HepG2 (cell line): ENCODE data around the gene FGF21. TPM values are rescaled to one million over a fixed set of nuclear protein-coding genes. Genes with fewer than 3 reads are reported as not detected.

Source experiments
- ATAC-seq: fragments of 200-7000 bp; cut with Tn5 transposase; 3 replicates; pipeline ENCODE4 v1.9.1; 2020; ENCODE audit warnings: mild to moderate bottlenecking, moderate library complexity
- BruUV-seq: library from RNA; stranded (reverse); fragments of 400-500 nt; replicated peaks from 2 replicates; lab custom pipeline; 2021; lab: Mats Ljungman, UMichigan
- CTCF ChIA-PET: fragments of 300-600 bp; formaldehyde crosslinking; extraction: SDS; loops from one replicate; lab custom pipeline; 2021; ENCODE audit warnings: low total read pairs, inconsistent platforms, low intra/inter-chr PET ratio; lab: Yijun Ruan, JAX
- POLR2A ChIA-PET: fragments of 350-600 bp; sonication (Branson Sonifier 250); formaldehyde crosslinking; loops from one replicate; lab custom pipeline; 2020; ENCODE audit warnings: antibody characterized with exemption, inconsistent platforms; lab: Yijun Ruan, JAX
- DNase-seq: peaks from one replicate; pipeline ENCODE4 v3.0.0-alpha.2; 2015; ENCODE audit warnings: low spot score
- FAIRE-seq: peaks from 3 replicates; lab custom pipeline; 2011; peaks lifted over from hg19 to GRCh38; lab: Jason Lieb, UNC
- H2AFZ ChIP-seq: one replicate; pipeline ENCODE4 v1.6.1; 2011; ENCODE audit warnings: low read length, inconsistent platforms
- H3K27ac ChIP-seq: fragments of 300-600 bp; 3 replicates; pipeline ENCODE4 v1.8.0; 2011; ENCODE audit warnings: mixed run types, mild to moderate bottlenecking, mixed read lengths, low read length, inconsistent platforms; ENCODE audit not compliant: insufficient read depth; ENCODE audit errors: extremely low read length
- H3K27me3 ChIP-seq, 2 experiments: fragments of 200-600 bp in 1 of 2; 2 replicates in 1 of 2; 3 replicates in 1 of 2; pipeline versions ENCODE4 v1.6.0 to v1.8.0; 2011; ENCODE audit warnings: low read length in 2 of 2, mild to moderate bottlenecking in 2 of 2, moderate library complexity in 2 of 2, inconsistent platforms in 1 of 2; ENCODE audit not compliant: insufficient read depth in 2 of 2, control insufficient read depth in 1 of 2
- H3K36me3 ChIP-seq, 2 experiments: fragments of 200-600 bp in 1 of 2; replicated peaks in 1 of 2; 2 replicates in 1 of 2; 3 replicates in 1 of 2; pipeline versions ENCODE4 v1.5.1 to v1.8.0; 2011; ENCODE audit warnings: low read length in 2 of 2, inconsistent platforms in 1 of 2; ENCODE audit not compliant: insufficient read depth in 2 of 2, control insufficient read depth in 1 of 2
- H3K4me1 ChIP-seq: 2 replicates; pipeline ENCODE4 v1.5.1; 2012; ENCODE audit warnings: low read length, inconsistent platforms; ENCODE audit not compliant: insufficient read depth
- H3K4me2 ChIP-seq: 2 replicates; pipeline ENCODE4 v1.6.0; 2011; ENCODE audit warnings: low read depth, low read length, inconsistent platforms
- H3K4me3 ChIP-seq, 3 experiments: fragments of 200-600 bp in 1 of 3; sonication (generic), shearing (Covaris generic) in 1 of 3; replicated peaks in 1 of 3; 2 replicates each; pipeline ENCODE4 v1.5.1; 2011 to 2016; ENCODE audit warnings: low read length in 3 of 3, inconsistent platforms in 2 of 3, low read depth in 2 of 3, mild to moderate bottlenecking in 2 of 3, control low read depth in 1 of 3, mixed read lengths in 1 of 3; ENCODE audit not compliant: insufficient read depth in 1 of 3
- H3K79me2 ChIP-seq: one replicate; pipeline ENCODE4 v1.6.1; 2011; ENCODE audit warnings: low read length, inconsistent platforms; ENCODE audit not compliant: insufficient read depth
- H3K9ac ChIP-seq: 2 replicates; pipeline ENCODE4 v1.6.0; 2011; ENCODE audit warnings: mild to moderate bottlenecking, low read depth, low read length, inconsistent platforms; ENCODE audit not compliant: insufficient read depth
- H3K9me3 ChIP-seq: 2 replicates; pipeline ENCODE4 v1.5.1; 2012; ENCODE audit warnings: mild to moderate bottlenecking, low read length
- H4K20me1 ChIP-seq: 2 replicates; pipeline ENCODE4 v1.6.0; 2011; ENCODE audit warnings: inconsistent platforms, mild to moderate bottlenecking, low read length, moderate library complexity; ENCODE audit not compliant: insufficient read depth
- AGO2 ChIP-seq: fragments of 200-400 bp; formaldehyde crosslinking; optimal IDR thresholded peaks from 2 replicates; pipeline ENCODE3; 2017; ENCODE audit warnings: mild to moderate bottlenecking, low read depth, low read length, moderate library complexity
- CEBPB ChIP-seq: IDR thresholded peaks from 2 replicates; pipeline ENCODE4 v1.6.1; 2011; ENCODE audit warnings: low read depth, low read length, improper control_type of control experiment, borderline replicate concordance
- CHCHD3 ChIP-seq: sonication (generic); formaldehyde crosslinking; IDR thresholded peaks from 2 replicates; pipeline ENCODE4 v1.8.0; 2022; ENCODE audit warnings: mild to moderate bottlenecking, missing genetic modification reagents, moderate library complexity
- DRAP1 ChIP-seq: IDR thresholded peaks from 2 replicates; pipeline ENCODE4 v1.6.1; 2016; ENCODE audit warnings: missing genetic modification reagents, missing compliant biosample characterization
- EED ChIP-seq: sonication (generic); formaldehyde crosslinking; IDR thresholded peaks from 2 replicates; pipeline ENCODE4 v1.5.0; 2020; ENCODE audit warnings: mild to moderate bottlenecking, missing genetic modification reagents
- HOXA3 ChIP-seq: sonication (generic); formaldehyde crosslinking; IDR thresholded peaks from 2 replicates; pipeline ENCODE4 v1.5.0; 2020; ENCODE audit warnings: missing genetic modification reagents
- NCOR1 ChIP-seq: fragments of 200-600 bp; sonication (generic); IDR thresholded peaks from 2 replicates; pipeline ENCODE4 v1.7.0; 2017; ENCODE audit warnings: antibody characterized with exemption, low read length, borderline replicate concordance
- PAXIP1 ChIP-seq: sonication (generic); formaldehyde crosslinking; conservative IDR thresholded peaks from 2 replicates; pipeline ENCODE4 v1.4.0; 2020; ENCODE audit warnings: mild to moderate bottlenecking, missing genetic modification reagents, moderate library complexity
- PHF8 ChIP-seq: sonication (generic); formaldehyde crosslinking; IDR thresholded peaks from 2 replicates; pipeline ENCODE4 v1.5.0; 2020; ENCODE audit warnings: missing genetic modification reagents
- SRF ChIP-seq: IDR thresholded peaks from 2 replicates; pipeline ENCODE4 v1.6.1; 2011; ENCODE audit warnings: mild to moderate bottlenecking, low read depth, low read length, moderate library complexity
- ZBTB20 ChIP-seq: sonication (generic); formaldehyde crosslinking; IDR thresholded peaks from 2 replicates; pipeline ENCODE4 v1.8.1; 2023; ENCODE audit warnings: missing genetic modification reagents, low read depth, mild to moderate bottlenecking, borderline replicate concordance
- ZFY ChIP-seq: sonication (generic); formaldehyde crosslinking; IDR thresholded peaks from 2 replicates; pipeline ENCODE4 v1.4.0; 2020; ENCODE audit warnings: missing genetic modification reagents
- ZFYVE20 ChIP-seq: sonication (generic); formaldehyde crosslinking; IDR thresholded peaks from 2 replicates; pipeline ENCODE4 v1.8.0; 2023; ENCODE audit warnings: low read depth, mild to moderate bottlenecking, moderate library complexity, missing genetic modification reagents, borderline replicate concordance
- ZNF180 ChIP-seq: sonication (generic); formaldehyde crosslinking; IDR thresholded peaks from 2 replicates; pipeline ENCODE4 v1.4.0; 2020; ENCODE audit warnings: low read depth, missing genetic modification reagents, borderline replicate concordance
- ZNF446 ChIP-seq: sonication (generic); formaldehyde crosslinking; IDR thresholded peaks from 2 replicates; pipeline ENCODE4 v1.5.0; 2020; ENCODE audit warnings: mild to moderate bottlenecking, missing genetic modification reagents
- ZNF451 ChIP-seq: sonication (generic); formaldehyde crosslinking; IDR thresholded peaks from 2 replicates; pipeline ENCODE4 v1.5.0; 2020; ENCODE audit warnings: mild to moderate bottlenecking, missing genetic modification reagents
- ZNF660 ChIP-seq: sonication (generic); formaldehyde crosslinking; IDR thresholded peaks from 2 replicates; pipeline ENCODE4 v1.5.1; 2020; ENCODE audit warnings: mild to moderate bottlenecking, low read depth, missing genetic modification reagents, borderline replicate concordance
- ZNF713 ChIP-seq: sonication (generic); formaldehyde crosslinking; IDR thresholded peaks from 2 replicates; pipeline ENCODE4 v1.4.0; 2020; ENCODE audit warnings: mild to moderate bottlenecking, missing genetic modification reagents
- ZNF740 ChIP-seq: sonication (generic); formaldehyde crosslinking; IDR thresholded peaks from 2 replicates; pipeline ENCODE4 v1.4.0; 2020; ENCODE audit warnings: missing genetic modification reagents
- ZNF747 ChIP-seq: sonication (generic); formaldehyde crosslinking; IDR thresholded peaks from 2 replicates; pipeline ENCODE4 v1.8.1; 2023; ENCODE audit warnings: missing genetic modification reagents, mild to moderate bottlenecking, borderline replicate concordance
- ZSCAN29 ChIP-seq: sonication (generic); formaldehyde crosslinking; conservative IDR thresholded peaks from 2 replicates; pipeline ENCODE4 v1.4.0; 2020; ENCODE audit warnings: mild to moderate bottlenecking, missing genetic modification reagents
- ZSCAN31 ChIP-seq: sonication (generic); formaldehyde crosslinking; IDR thresholded peaks from 2 replicates; pipeline ENCODE4 v1.5.0; 2020; ENCODE audit warnings: low read depth, mild to moderate bottlenecking, missing genetic modification reagents
- WGBS: methylation state at CpG from one replicate; pipeline ENCODE4 v1.1.6; 2017; ENCODE audit warnings: low lambda C conversion rate; 5-methylcytosine and 5-hydroxymethylcytosine counted together
- in situ Hi-C: cut with HindIII; loops from 2 replicates; pipeline ENCODE4 v1.10.0; 2017; ENCODE audit warnings: low pct_unique_long_range_greater_than_20kb; ENCODE audit not compliant: extremely low pct_ligation_motif_present
- intact Hi-C: fragments of 100-400 bp; cut with micrococcal nuclease; formaldehyde crosslinking; loops from one replicate; pipeline ENCODE4 v1.10.0; 2022; ENCODE audit not compliant: unreplicated experiment
- polyA plus RNA-seq, 8 experiments: library from polyadenylated mRNA; depleted of rRNA in 3 of 8; stranded (reverse) in 7 of 8; unstranded in 1 of 8; fragments of >200 nt; fragmentation: Illumina TruSeq in 4 of 8; extraction: Trizol in 4 of 8; gene quantifications; 2 replicates each; pipeline versions ENCODE4 v1.2.1 to v1.2.3, GENCODE V29; 2011 to 2016; ENCODE audit warnings: low read depth in 4 of 8, missing spikeins in 1 of 8, mixed read lengths in 1 of 8; ENCODE audit not compliant: insufficient read depth in 1 of 8
- total RNA-seq, 5 experiments: library from RNA; depleted of rRNA; stranded (reverse); fragments of >200 nt; fragmentation: Illumina TruSeq; extraction: Trizol; gene quantifications; 2 replicates each; pipeline ENCODE4 v1.2.3, GENCODE V29; 2016; ENCODE audit warnings: low read depth in 1 of 5

The FGF21 gene
- total and polyA plus RNA-seq, 2 of the 13 experiments (the other 11 are each of a cell fraction or from before 2014, with no cell fraction given) = 0.17 TPM; not detected in 1

- BruUV-seq = no TSS peak
- Histone ChIP-seq H3K36me3 (no peaks in the 10 kb centered on the region), H2AFZ (no peak overlapping the region), H3K4me3 (peak overlapping the region; percentile 60 to 88 (median 84)), H3K9ac (peak overlapping the region; percentile 87), H3K4me1 (peaks cover 60% of the 10 kb centered on the region), H3K4me2 (peak overlapping the region; percentile 99), H3K79me2 (peaks cover 5% of the 10 kb centered on the region), H3K27ac (peak overlapping the region; percentile 91), H3K9me3 (peaks cover 4% of the 10 kb centered on the region; the same call in 1 of the 2 replicates), H4K20me1 (no peaks in the 10 kb centered on the region), H3K27me3 (no peaks in the 10 kb centered on the region; a peak in 1 of 5 replicates)
- in situ Hi-C loops = no loop called here
- no peak for DNase-seq
- CTCF ChIA-PET = no interaction called here
- no peak for ATAC-seq
- 9% methylated on average over 19 of the region's 19 CpGs for WGBS
- FAIRE-seq = no peak
- POLR2A ChIA-PET = interaction anchor here (0.6 to 6.3 kb wide), 11 partner anchors 20 to 97 kb away, joined by 3 to 40 read pairs (median 3); partner anchors contain the start of genes FUT2, RPL18 and SPHK2
- intact Hi-C loops = no loop called here
- peak; percentile 37 for TF ChIP-seq PHF8
- no peak for TF ChIP-seq PAXIP1
- no peak for TF ChIP-seq ZBTB20 (CRISPR knock-in tag)
- no peak for TF ChIP-seq DRAP1
- no peak for TF ChIP-seq ZNF180 (CRISPR knock-in tag)
- no peak for TF ChIP-seq ZFY (CRISPR knock-in tag)
- TF ChIP-seq SRF = no peak
- TF ChIP-seq ZNF660 = no peak
- 0 out of 2 replicates have a peak, but pooled peaks have one; percentile 6 for TF ChIP-seq ZNF451
- no peak for TF ChIP-seq ZNF713
- no peak for TF ChIP-seq ZFYVE20 (CRISPR knock-in tag)
- no peak for TF ChIP-seq CEBPB
- TF ChIP-seq CHCHD3 = no peak
- TF ChIP-seq ZNF747 = no peak
- TF ChIP-seq NCOR1 = no peak
- TF ChIP-seq HOXA3 (CRISPR knock-in tag) = 0 out of 2 replicates have a peak, but pooled peaks have one; percentile 8
- 0 out of 2 replicates have a peak, but pooled peaks have one; percentile 33 for TF ChIP-seq ZSCAN29 (CRISPR knock-in tag)
- TF ChIP-seq ZSCAN31 (CRISPR knock-in tag) = no peak
- peak; percentile 74; the same call in 1 of the 2 replicates for TF ChIP-seq ZNF740 (CRISPR knock-in tag)
- TF ChIP-seq EED (CRISPR knock-in tag) = 0 out of 2 replicates have a peak, but pooled peaks have one; percentile 10
- no peak for TF ChIP-seq ZNF446 (CRISPR knock-in tag)
- TF ChIP-seq AGO2 = peak; percentile 64
Observed at GRCh38 chr19:48715681-48716171, 39.6 kb upstream of the FGF21 start.
